NCI-H1092 treated with DMSO at 0.1 percent for 48 hours (cell line): ENCODE measurements around the gene MMRN2.
"Not testable (repeated sequence)": the region's sequence is repeated elsewhere in the genome, so short reads cannot be mapped to it uniquely, and the experiment has no call there.

Experiments used
- DNase-seq: peaks from one replicate; lab custom pipeline; 2025; lab: John Stamatoyannopoulos, UW

MMRN2 gene

GRCh38 chr10:86956848-86957448, 467 bp downstream of the MMRN2 start:
- DNase-seq = no peak

GRCh38 chr10:86956195-86956847, 1.1 kb downstream of the MMRN2 start:
- DNase-seq = no peak

GRCh38 chr10:86955501-86956194, 1.8 kb downstream of the MMRN2 start:
- no peak for DNase-seq

- DNase-seq = no peak
These were observed 2.5 kb downstream of the MMRN2 start for GRCh38 chr10:86954681-86955500.

GRCh38 chr10:86953747-86954680, 3.4 kb downstream of the MMRN2 start:
- no peak for DNase-seq

- DNase-seq = not testable (repeated sequence)
These were observed 4.7 kb downstream of the MMRN2 start for GRCh38 chr10:86952697-86953096.

GRCh38 chr10:86952106-86952505, 5.3 kb downstream of the MMRN2 start:
- DNase-seq = no peak

- no peak for DNase-seq
These were observed 6.1 kb downstream of the MMRN2 start for GRCh38 chr10:86951184-86951761.

GRCh38 chr10:86950349-86950748, 7.1 kb downstream of the MMRN2 start:
- no peak for DNase-seq

GRCh38 chr10:86947806-86948205, 9.6 kb downstream of the MMRN2 start:
- not testable (repeated sequence) for DNase-seq

GRCh38 chr10:86946213-86947155, 10.9 kb downstream of the MMRN2 start:
- peak; percentile 70 for DNase-seq

- DNase-seq = peak; percentile 33
These were observed 11.8 kb downstream of the MMRN2 start for GRCh38 chr10:86945361-86946212.

- DNase-seq = no peak
These were observed 12.5 kb downstream of the MMRN2 start for GRCh38 chr10:86944907-86945306.

GRCh38 chr10:86944471-86944870, 12.9 kb downstream of the MMRN2 start:
- no peak for DNase-seq

- DNase-seq = no peak
These were observed 13.4 kb downstream of the MMRN2 start for GRCh38 chr10:86944031-86944419.

- DNase-seq = no peak
These were observed 13.9 kb downstream of the MMRN2 start for GRCh38 chr10:86943316-86944030.

GRCh38 chr10:86942441-86943315, 14.7 kb downstream of the MMRN2 start:
- DNase-seq = no peak
